A673 (cell line): ENCODE results near the gene MRE11.

Experiments used
- CTCF ChIP-seq: fragments of 300-800, 200-600 bp; sonication (generic); conservative IDR thresholded peaks from 2 replicates; pipeline ENCODE4 v1.5.1; 2017; ENCODE audit warnings: low read depth, mild to moderate bottlenecking, antibody characterized with exemption, low read length, moderate library complexity, mixed read lengths
- EZH2 ChIP-seq: fragments of 200-600 bp; sonication (generic); IDR thresholded peaks from 2 replicates; pipeline ENCODE4 v1.6.1; 2017; ENCODE audit warnings: borderline replicate concordance, low read depth, mild to moderate bottlenecking, mixed read lengths, antibody characterized with exemption, low read length; ENCODE audit not compliant: poor library complexity, severe bottlenecking

DNA sequence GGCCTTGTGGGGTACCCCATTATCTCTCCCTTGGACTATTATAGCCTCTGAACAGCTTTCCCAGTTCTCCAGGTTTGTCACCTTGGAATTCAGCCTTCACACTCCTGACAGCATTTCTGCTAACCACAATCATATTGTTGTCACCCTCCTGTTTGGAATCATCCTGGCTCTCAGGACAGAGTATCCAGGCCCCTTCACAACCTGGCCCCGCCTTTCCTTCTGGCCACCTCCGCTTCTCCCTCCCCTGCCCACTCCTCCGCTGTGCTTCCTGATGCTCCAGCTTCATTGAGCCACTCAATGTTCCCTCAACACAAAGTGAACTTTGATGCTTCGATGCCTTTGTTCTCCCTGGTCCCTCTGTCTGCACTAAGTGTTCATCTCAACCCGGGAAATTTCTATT is 95.5 kb downstream of the MRE11 start:
- TF ChIP-seq CTCF (no peak), EZH2 (no peak)
